ENCODE data around the gene CDC123. TPM values are rescaled to one million over a fixed set of nuclear protein-coding genes. Genes with fewer than 3 reads are reported as not detected.
"Not testable (repeated sequence)": the region's sequence is repeated elsewhere in the genome, so short reads cannot be mapped to it uniquely, and the experiment has no call there.

Gene CDC123
- total and polyA plus RNA-seq, 7 donors = 29.1 to 103 (median 41.2) TPM

DNA sequence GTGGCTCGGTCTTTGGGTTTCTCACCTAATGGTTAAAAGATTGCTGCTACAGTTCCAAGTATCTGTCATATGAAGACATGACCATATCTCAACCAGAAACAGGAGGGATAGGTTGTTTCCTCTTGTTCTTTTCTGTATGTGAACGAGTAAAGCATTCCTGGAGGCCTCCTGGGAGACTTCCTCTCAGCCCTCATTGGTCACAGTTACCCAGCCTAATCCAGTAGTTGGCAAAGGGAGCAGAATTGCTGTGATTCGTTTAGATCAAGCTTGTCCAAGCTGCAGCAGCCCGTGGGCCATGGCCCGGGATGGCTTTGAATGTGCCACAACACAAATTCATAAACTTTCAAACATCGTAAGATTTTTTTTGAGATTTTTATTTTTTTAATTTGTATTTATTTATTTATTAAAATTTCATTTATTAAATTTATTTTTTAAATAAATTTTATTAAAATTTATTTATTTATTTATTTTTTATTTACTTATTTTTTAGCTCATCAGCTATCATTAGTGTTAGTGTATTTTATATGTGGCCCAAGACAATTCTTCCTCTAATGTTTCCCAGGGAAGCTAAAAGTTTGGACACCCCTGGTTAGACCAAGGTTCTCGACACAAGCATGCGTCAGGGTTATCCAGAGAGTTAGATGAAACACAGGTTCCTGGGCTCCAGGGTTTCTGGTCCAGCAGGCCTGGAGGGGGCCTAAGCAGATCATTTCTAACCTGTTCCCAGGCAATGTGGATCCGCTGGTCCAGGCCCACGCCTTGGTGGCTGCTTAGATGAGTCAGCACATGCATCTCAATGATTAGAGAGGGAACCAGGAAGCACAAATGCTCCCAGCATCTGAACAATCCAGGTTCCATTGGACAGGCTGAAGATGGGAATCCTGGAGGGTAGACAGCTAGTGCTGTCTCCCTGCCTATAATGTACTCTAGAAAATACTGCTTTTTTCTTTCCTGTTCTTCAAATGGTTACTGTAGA, 25.6 kb downstream of the CDC123 start:
- ATAC-seq = no peak
- Histone ChIP-seq H3K27ac (no peak overlapping the region), H3K9me3 (no peaks in the 10 kb centered on the region)

DNA sequence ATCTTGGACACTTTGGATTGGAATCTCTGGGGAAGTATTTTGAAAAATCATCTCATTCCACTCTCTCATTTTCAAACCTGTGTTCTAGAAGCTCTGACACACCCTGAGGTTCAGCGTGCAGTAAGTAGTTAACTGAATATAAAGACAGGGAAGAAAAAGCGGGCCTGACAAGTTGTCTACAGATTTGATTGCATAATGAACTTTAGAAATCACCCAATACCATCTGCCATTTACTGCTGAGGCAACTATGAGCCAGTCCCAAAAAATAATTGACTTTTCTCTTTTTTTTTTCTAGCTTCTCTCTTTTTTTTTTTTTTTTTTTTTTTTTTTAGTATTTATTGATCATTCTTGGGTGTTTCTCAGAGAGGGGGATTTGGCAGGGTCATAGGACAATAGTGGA, 29.5 kb downstream of the CDC123 start:
- no peak for ATAC-seq
- H3K36me3 ChIP-seq (ENCODE audit: insufficient read depth in 1 of 2, low read depth in 1 of 2) = peaks cover 0 to 28% of the 10 kb centered on the region in 2 donors

More for the DNA sequence above, 25.6 kb downstream of the CDC123 start:
- TF ChIP-seq, protein P1, sequence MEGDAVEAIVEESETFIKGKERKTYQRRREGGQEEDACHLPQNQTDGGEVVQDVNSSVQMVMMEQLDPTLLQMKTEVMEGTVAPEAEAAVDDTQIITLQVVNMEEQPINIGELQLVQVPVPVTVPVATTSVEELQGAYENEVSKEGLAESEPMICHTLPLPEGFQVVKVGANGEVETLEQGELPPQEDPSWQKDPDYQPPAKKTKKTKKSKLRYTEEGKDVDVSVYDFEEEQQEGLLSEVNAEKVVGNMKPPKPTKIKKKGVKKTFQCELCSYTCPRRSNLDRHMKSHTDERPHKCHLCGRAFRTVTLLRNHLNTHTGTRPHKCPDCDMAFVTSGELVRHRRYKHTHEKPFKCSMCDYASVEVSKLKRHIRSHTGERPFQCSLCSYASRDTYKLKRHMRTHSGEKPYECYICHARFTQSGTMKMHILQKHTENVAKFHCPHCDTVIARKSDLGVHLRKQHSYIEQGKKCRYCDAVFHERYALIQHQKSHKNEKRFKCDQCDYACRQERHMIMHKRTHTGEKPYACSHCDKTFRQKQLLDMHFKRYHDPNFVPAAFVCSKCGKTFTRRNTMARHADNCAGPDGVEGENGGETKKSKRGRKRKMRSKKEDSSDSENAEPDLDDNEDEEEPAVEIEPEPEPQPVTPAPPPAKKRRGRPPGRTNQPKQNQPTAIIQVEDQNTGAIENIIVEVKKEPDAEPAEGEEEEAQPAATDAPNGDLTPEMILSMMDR (IDR thresholded peaks at IDR 0.05) = no peak
- 72 to 75% (median 73%) methylated on average over 10 of the region's 10 CpGs for WGBS, 3 donors
- H3K4me1 ChIP-seq = peaks cover 8% of the 10 kb centered on the region
- no peak overlapping the region for H3K4me3 ChIP-seq
- H3K27me3 ChIP-seq (ENCODE audit: insufficient read depth in 3 of 3, low read length in 2 of 3) = no peaks in the 10 kb centered on the region
- peaks cover 12 to 48% of the 10 kb centered on the region in 2 donors for H3K36me3 ChIP-seq (ENCODE audit: insufficient read depth in 1 of 2, low read depth in 1 of 2)
- DNase-seq = no peak
- intact Hi-C loops (cut with DNase I) = no loop called here

DNA sequence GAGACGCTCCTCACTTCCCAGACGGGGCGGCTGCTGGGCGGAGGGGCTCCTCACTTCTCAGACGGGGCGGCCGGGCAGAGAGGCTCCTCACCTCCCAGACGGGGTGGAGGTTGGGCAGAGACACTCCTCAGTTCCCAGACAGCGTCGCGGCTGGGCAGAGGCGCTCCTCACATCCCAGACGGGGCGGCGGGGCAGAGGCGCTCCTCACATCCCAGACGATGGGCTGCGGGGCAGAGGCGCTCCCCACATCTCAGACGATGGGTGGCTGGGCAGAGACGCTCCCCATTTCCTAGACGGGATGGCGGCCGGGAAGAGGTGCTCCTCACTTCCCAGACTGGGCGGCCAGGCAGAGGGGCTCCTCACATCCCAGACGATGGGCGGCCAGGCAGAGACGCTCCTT, 30.4 kb downstream of the CDC123 start:
- not testable (repeated sequence) for ATAC-seq

More for the DNA sequence above, 29.5 kb downstream of the CDC123 start:
- 95 to 98% (median 98%) methylated on average over 2 of the region's 2 CpGs for WGBS, 3 donors
- TF ChIP-seq, protein P1 (IDR thresholded peaks at IDR 0.05) = no peak
- no peak overlapping the region for H3K4me3 ChIP-seq
- intact Hi-C loops (cut with DNase I) = no loop called here
- peaks cover 8% of the 10 kb centered on the region for H3K4me1 ChIP-seq
- H3K9me3 ChIP-seq = no peaks in the 10 kb centered on the region
- no peak overlapping the region for H3K27ac ChIP-seq
- no peak for DNase-seq
- no peaks in the 10 kb centered on the region for H3K27me3 ChIP-seq (ENCODE audit: insufficient read depth in 3 of 3, low read length in 2 of 3)

DNA sequence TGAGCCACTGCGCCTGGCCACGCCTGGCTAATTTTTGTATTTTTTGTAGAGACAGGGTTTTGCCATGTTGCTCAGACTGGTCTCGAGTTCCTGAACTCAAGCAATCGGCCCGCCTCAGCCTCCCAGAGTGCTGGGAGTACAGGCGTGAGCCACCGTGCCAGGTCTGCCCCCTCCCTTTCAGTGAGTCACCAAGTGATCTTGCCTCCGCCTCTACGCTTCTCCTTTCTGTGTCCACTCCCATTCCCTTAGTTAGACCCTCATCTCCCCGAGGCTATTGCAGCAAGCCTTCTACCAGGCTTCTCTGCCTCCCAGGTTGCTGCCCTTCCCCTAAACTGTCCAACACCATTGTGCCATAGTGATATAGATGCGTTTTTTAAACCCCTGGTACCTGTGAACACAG, 32.9 kb downstream of the CDC123 start:
- DNase-seq (no peak), ATAC-seq (no peak)
- Histone ChIP-seq H3K4me3 (no peak overlapping the region), H3K27ac (no peak overlapping the region), H3K4me1 (no peaks in the 10 kb centered on the region), H3K27me3 (ENCODE audit: insufficient read depth in 3 of 3, low read length in 2 of 3) (no peaks in the 10 kb centered on the region), H3K9me3 (no peaks in the 10 kb centered on the region), H3K36me3 (ENCODE audit: insufficient read depth in 1 of 2, low read depth in 1 of 2) (peaks cover 5 to 52% of the 10 kb centered on the region in 2 donors)
- TF ChIP-seq, protein P1 (IDR thresholded peaks at IDR 0.05) = no peak
- intact Hi-C loops (cut with DNase I) = no loop called here
- 93 to 97% (median 96%) methylated on average over 11 of the region's 11 CpGs for WGBS, 3 donors

More for the DNA sequence above, 30.4 kb downstream of the CDC123 start:
- WGBS, 3 donors = 95 to 96% (median 96%) methylated on average over 24 to 28 of the region's 28 CpGs
- H3K27me3 ChIP-seq (ENCODE audit: insufficient read depth in 3 of 3, low read length in 2 of 3); H3K4me3 ChIP-seq; H3K9me3 ChIP-seq; intact Hi-C loops (cut with DNase I); DNase-seq; H3K27ac ChIP-seq; H3K4me1 ChIP-seq: not testable (repeated sequence)
- peaks cover 0 to 32% of the 10 kb centered on the region in 2 donors for H3K36me3 ChIP-seq (ENCODE audit: insufficient read depth in 1 of 2, low read depth in 1 of 2)

DNA sequence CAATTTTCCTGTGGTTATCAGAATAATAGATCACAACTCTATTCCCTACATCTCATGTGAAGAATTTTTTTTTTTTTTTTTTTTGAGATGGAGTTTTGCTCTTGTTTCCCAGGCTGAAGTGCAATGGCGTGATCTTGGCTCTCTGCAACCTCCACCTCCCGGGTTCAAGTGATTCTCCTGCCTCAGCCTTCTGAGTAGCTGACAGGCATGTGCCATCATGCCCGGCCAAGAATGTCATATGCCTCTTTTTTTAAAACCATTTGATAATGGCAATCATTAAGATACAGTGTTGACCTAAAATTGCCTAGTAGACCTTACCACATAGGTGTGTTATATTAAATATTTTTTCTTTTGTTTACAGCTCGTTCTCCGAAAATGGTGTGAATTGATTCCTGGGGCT, 38.7 kb downstream of the CDC123 start:
- H3K9me3 ChIP-seq; H3K4me3 ChIP-seq; H3K4me1 ChIP-seq; intact Hi-C loops (cut with DNase I); H3K27ac ChIP-seq; DNase-seq; H3K27me3 ChIP-seq (ENCODE audit: insufficient read depth in 3 of 3, low read length in 2 of 3); ATAC-seq: not testable (repeated sequence)
- H3K36me3 ChIP-seq (ENCODE audit: insufficient read depth in 1 of 2, low read depth in 1 of 2) = peaks cover 10 to 94% of the 10 kb centered on the region in 2 donors
- 92 to 98% (median 97%) methylated on average over 5 of the region's 5 CpGs for WGBS, 3 donors
